ENCODE data around the gene USP21. TPM values are rescaled to one million over a fixed set of nuclear protein-coding genes. Genes with fewer than 3 reads are reported as not detected.

Gene USP21
- total and polyA plus RNA-seq, 9 of the 15 experiments (the other 6 are each of a cell fraction or from before 2014, with no cell fraction given): 4.9 to 52.4 (median 21.6) TPM

DNA sequence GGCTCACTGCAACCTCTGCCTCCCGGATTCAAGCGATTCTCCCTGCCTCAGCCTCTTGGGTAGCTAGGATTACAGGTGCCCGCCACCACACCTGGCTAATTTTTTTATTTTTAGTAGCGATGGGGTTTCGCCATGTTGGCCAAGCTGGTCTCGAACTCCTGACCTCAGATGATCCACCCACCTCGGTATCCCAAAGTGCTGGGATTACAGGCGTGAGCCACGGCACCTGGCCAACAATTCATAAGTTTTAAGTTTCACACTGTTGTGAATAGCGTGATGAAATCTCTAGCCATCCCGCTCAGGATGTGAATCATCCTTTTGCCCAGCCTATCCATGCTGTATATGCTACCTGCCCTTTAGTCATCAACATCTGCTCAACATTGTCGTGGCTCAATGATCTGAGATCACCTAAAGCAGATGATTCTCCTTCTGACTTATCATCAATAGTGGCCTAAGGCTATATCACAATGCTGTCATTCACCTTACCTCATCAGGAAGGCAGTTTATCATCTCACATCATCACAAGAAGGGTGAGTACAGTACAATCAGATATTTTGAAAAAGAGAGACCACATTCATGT is 44.1 kb upstream of the USP21 start (continued):
- TF ChIP-seq AFF1 (IDR thresholded peaks at IDR 0.05; ENCODE audit: low read depth in 1 of 2, partially characterized antibody in 2 of 2): peak in 1 of 2 experiments; percentile 16
- TF ChIP-seq, protein P1, sequence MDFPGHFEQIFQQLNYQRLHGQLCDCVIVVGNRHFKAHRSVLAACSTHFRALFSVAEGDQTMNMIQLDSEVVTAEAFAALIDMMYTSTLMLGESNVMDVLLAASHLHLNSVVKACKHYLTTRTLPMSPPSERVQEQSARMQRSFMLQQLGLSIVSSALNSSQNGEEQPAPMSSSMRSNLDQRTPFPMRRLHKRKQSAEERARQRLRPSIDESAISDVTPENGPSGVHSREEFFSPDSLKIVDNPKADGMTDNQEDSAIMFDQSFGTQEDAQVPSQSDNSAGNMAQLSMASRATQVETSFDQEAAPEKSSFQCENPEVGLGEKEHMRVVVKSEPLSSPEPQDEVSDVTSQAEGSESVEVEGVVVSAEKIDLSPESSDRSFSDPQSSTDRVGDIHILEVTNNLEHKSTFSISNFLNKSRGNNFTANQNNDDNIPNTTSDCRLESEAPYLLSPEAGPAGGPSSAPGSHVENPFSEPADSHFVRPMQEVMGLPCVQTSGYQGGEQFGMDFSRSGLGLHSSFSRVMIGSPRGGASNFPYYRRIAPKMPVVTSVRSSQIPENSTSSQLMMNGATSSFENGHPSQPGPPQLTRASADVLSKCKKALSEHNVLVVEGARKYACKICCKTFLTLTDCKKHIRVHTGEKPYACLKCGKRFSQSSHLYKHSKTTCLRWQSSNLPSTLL (IDR thresholded peaks at IDR 0.05): no peak
- peak; percentile 57 for TF ChIP-seq CXXC5 (CRISPR knock-in tag; IDR thresholded peaks at IDR 0.05)
- no peak for TF ChIP-seq CREB3L1 (IDR thresholded peaks at IDR 0.05; ENCODE audit: borderline replicate concordance, low read depth)
- no peak for TF ChIP-seq CBFA2T2 (conservative IDR thresholded peaks at IDR 0.05)
- TF ChIP-seq CBX8 (IDR thresholded peaks at IDR 0.05; ENCODE audit: borderline replicate concordance, extremely low read depth, low read depth, low read length, poor library complexity, severe bottlenecking): no peak
- no peak for TF ChIP-seq GATA2 (CRISPR knock-in tag; IDR thresholded peaks at IDR 0.05)
- no peak for TF ChIP-seq ZNF551 (CRISPR knock-in tag; IDR thresholded peaks at IDR 0.05)
- peak; percentile 56; the same call in 1 of the 2 replicates for TF ChIP-seq ETV1 (tag; conservative IDR thresholded peaks at IDR 0.05; ENCODE audit: low read depth)
- TF ChIP-seq MED1 (CRISPR knock-in tag; IDR thresholded peaks at IDR 0.05; ENCODE audit: borderline replicate concordance): no peak
- no peak for TF ChIP-seq IRF2 (CRISPR knock-in tag; IDR thresholded peaks at IDR 0.05)
- TF ChIP-seq, protein P2, sequence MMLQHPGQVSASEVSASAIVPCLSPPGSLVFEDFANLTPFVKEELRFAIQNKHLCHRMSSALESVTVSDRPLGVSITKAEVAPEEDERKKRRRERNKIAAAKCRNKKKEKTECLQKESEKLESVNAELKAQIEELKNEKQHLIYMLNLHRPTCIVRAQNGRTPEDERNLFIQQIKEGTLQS (IDR thresholded peaks at IDR 0.05): peak; percentile 98
- TF ChIP-seq, protein P2 (CRISPR knock-in tag; conservative IDR thresholded peaks at IDR 0.05): no peak
- TF ChIP-seq, protein P3, sequence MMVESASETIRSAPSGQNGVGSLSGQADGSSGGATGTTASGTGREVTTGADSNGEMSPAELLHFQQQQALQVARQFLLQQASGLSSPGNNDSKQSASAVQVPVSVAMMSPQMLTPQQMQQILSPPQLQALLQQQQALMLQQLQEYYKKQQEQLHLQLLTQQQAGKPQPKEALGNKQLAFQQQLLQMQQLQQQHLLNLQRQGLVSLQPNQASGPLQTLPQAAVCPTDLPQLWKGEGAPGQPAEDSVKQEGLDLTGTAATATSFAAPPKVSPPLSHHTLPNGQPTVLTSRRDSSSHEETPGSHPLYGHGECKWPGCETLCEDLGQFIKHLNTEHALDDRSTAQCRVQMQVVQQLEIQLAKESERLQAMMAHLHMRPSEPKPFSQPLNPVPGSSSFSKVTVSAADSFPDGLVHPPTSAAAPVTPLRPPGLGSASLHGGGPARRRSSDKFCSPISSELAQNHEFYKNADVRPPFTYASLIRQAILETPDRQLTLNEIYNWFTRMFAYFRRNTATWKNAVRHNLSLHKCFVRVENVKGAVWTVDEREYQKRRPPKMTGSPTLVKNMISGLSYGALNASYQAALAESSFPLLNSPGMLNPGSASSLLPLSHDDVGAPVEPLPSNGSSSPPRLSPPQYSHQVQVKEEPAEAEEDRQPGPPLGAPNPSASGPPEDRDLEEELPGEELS (CRISPR knock-in tag; IDR thresholded peaks at IDR 0.05; ENCODE audit: borderline replicate concordance): no peak
- TF ChIP-seq CHCHD3 (CRISPR knock-in tag; IDR thresholded peaks at IDR 0.05): no peak
- TF ChIP-seq COPS2 (conservative IDR thresholded peaks at IDR 0.05): no peak
- TF ChIP-seq CEBPB (tag; IDR thresholded peaks at IDR 0.05): peak; percentile 30; the same call in 1 of the 2 replicates
